Neural progenitor cell (in vitro differentiated cells): Measurements from ENCODE around the gene TBC1D9. TPM values are rescaled to one million over a fixed set of nuclear protein-coding genes. Genes with fewer than 3 reads are reported as not detected.

Source experiments
- DNase-seq: peaks from one replicate; pipeline ENCODE4 v3.0.0-alpha.2; 2016; ENCODE audit warnings: low spot score
- H2AFZ ChIP-seq: fragments of 200-600 bp; sonication (generic); replicated peaks from 2 replicates; pipeline ENCODE4 v1.6.1; 2016; ENCODE audit warnings: antibody characterized with exemption
- H3F3A ChIP-seq: fragments of 200-600 bp; sonication (generic); 2 replicates; pipeline ENCODE4 v1.6.1; 2016; ENCODE audit warnings: antibody characterized with exemption, low read depth
- H3K27ac ChIP-seq: fragments of 200-600 bp; sonication (generic); 2 replicates; pipeline ENCODE4 v1.5.1; 2016; ENCODE audit warnings: mild to moderate bottlenecking
- H3K27me3 ChIP-seq: fragments of 200-600 bp; sonication (generic); 2 replicates; pipeline ENCODE4 v1.6.1; 2016; ENCODE audit warnings: mild to moderate bottlenecking, moderate library complexity
- H3K36me3 ChIP-seq: fragments of 200-600 bp; sonication (generic); 2 replicates; pipeline ENCODE4 v1.5.1; 2016
- H3K4me1 ChIP-seq: fragments of 200-600 bp; sonication (generic); 2 replicates; pipeline ENCODE4 v1.6.1; 2016; ENCODE audit warnings: mixed run types
- H3K4me2 ChIP-seq: fragments of 200-600 bp; sonication (generic); 2 replicates; pipeline ENCODE4 v1.6.1; 2016
- H3K4me3 ChIP-seq: fragments of 200-600 bp; sonication (generic); 2 replicates; pipeline ENCODE4 v1.5.1; 2016
- H3K79me2 ChIP-seq: fragments of 200-600 bp; sonication (generic); 2 replicates; pipeline ENCODE4 v1.6.1; 2016; ENCODE audit warnings: low read depth
- H3K9ac ChIP-seq: fragments of 200-600 bp; sonication (generic); 2 replicates; pipeline ENCODE4 v1.6.1; 2016
- H3K9me3 ChIP-seq: fragments of 200-600 bp; sonication (generic); 2 replicates; pipeline ENCODE4 v1.5.1; 2016; ENCODE audit warnings: low read depth
- H4K20me1 ChIP-seq: fragments of 200-600 bp; sonication (generic); 2 replicates; pipeline ENCODE4 v1.6.1; 2016; ENCODE audit warnings: low read depth
- H3K27ac Mint-ChIP-seq: 3 replicates; pipeline ENCODE4 v1.8.0; 2021; ENCODE audit warnings: mixed read lengths
- H3K27me3 Mint-ChIP-seq: 2 replicates; pipeline ENCODE4 v1.8.0; 2022; ENCODE audit warnings: low read depth, mild to moderate bottlenecking, inconsistent platforms, moderate library complexity, mixed read lengths; ENCODE audit not compliant: insufficient read depth
- H3K36me3 Mint-ChIP-seq: 3 replicates; pipeline ENCODE4 v1.8.0; 2021; ENCODE audit warnings: mixed read lengths
- H3K4me1 Mint-ChIP-seq: 3 replicates; pipeline ENCODE4 v1.8.0; 2021; ENCODE audit warnings: mixed read lengths
- H3K4me3 Mint-ChIP-seq: 3 replicates; pipeline ENCODE4 v1.8.0; 2021; ENCODE audit warnings: mild to moderate bottlenecking, moderate library complexity, mixed read lengths
- H3K9me3 Mint-ChIP-seq: 3 replicates; pipeline ENCODE4 v1.8.0; 2020; ENCODE audit warnings: mixed read lengths
- CTCF ChIP-seq: fragments of 200-600 bp; sonication (generic); IDR thresholded peaks from 2 replicates; pipeline ENCODE4 v1.5.1; 2017; ENCODE audit warnings: antibody characterized with exemption, mild to moderate bottlenecking
- EZH2 ChIP-seq: fragments of 200-600 bp; sonication (generic); IDR thresholded peaks from 2 replicates; pipeline ENCODE4 v1.6.1; 2017; ENCODE audit warnings: antibody characterized with exemption, mild to moderate bottlenecking, moderate library complexity
- EZH2phosphoT487 ChIP-seq: fragments of 200-600 bp; sonication (generic); IDR thresholded peaks from 2 replicates; pipeline ENCODE4 v1.6.1; 2017; ENCODE audit warnings: antibody characterized with exemption
- total RNA-seq: library from RNA; depleted of rRNA; stranded (reverse); fragments of >200 nt; gene quantifications from 2 replicates; pipeline ENCODE4 v1.2.3, GENCODE V29; 2015; ENCODE audit warnings: low replicate concordance

Gene TBC1D9
- total RNA-seq, 1 donor from 2014 or later, result 11.3 TPM

- Mint-ChIP-seq H3K9me3 (peaks cover 2% of the 10 kb centered on the region), H3K36me3 (peaks cover 2% of the 10 kb centered on the region), H3K4me1 (peaks cover 30% of the 10 kb centered on the region)
These were observed 153.5 kb downstream of the TBC1D9 start for GRCh38 chr4:140602714-140603113.

GRCh38 chr4:140600408-140600807 is 155.8 kb downstream of the TBC1D9 start:
- peaks cover 2% of the 10 kb centered on the region for H3K9me3 Mint-ChIP-seq
- no peaks in the 10 kb centered on the region for H3K79me2 ChIP-seq
- H3K4me1 ChIP-seq, result peaks cover 15% of the 10 kb centered on the region

More at GRCh38 chr4:140602714-140603113, 153.5 kb downstream of the TBC1D9 start:
- H3K27me3 ChIP-seq, result no peaks in the 10 kb centered on the region
- DNase-seq, result peak; percentile 32
- Mint-ChIP-seq H3K27ac (peak overlapping the region; percentile 38), H3K4me3 (peak overlapping the region; percentile 2), H3K27me3 (peaks cover 5% of the 10 kb centered on the region)
- H3K9me3 ChIP-seq, result no peaks in the 10 kb centered on the region
- no peaks in the 10 kb centered on the region for H3K36me3 ChIP-seq
- TF ChIP-seq EZH2 (no peak), EZH2phosphoT487 (no peak), CTCF (no peak)
- peak overlapping the region; percentile 45 for H3K4me2 ChIP-seq
- H4K20me1 ChIP-seq, result no peaks in the 10 kb centered on the region
- H3F3A ChIP-seq, result no peaks in the 10 kb centered on the region
- no peak overlapping the region for H3K4me3 ChIP-seq
- peaks cover 15% of the 10 kb centered on the region for H3K4me1 ChIP-seq
- H3K79me2 ChIP-seq, result no peaks in the 10 kb centered on the region
- H2AFZ ChIP-seq, result no peak overlapping the region
- H3K9ac ChIP-seq, result no peak overlapping the region
- H3K27ac ChIP-seq, result no peak overlapping the region

GRCh38 chr4:140595065-140595464 is 161.1 kb downstream of the TBC1D9 start:
- no peaks in the 10 kb centered on the region for H3K4me1 ChIP-seq

More at GRCh38 chr4:140600408-140600807, 155.8 kb downstream of the TBC1D9 start:
- H4K20me1 ChIP-seq, result no peaks in the 10 kb centered on the region
- no peak overlapping the region for H3K4me3 ChIP-seq
- no peaks in the 10 kb centered on the region for H3K36me3 ChIP-seq
- Mint-ChIP-seq H3K4me1 (peaks cover 29% of the 10 kb centered on the region), H3K27ac (peak overlapping the region; percentile 39), H3K36me3 (no peaks in the 10 kb centered on the region), H3K4me3 (no peak overlapping the region), H3K27me3 (peaks cover 5% of the 10 kb centered on the region)
- H3K9me3 ChIP-seq, result no peaks in the 10 kb centered on the region
- H3K27me3 ChIP-seq, result no peaks in the 10 kb centered on the region
- H2AFZ ChIP-seq, result no peak overlapping the region
- H3K27ac ChIP-seq, result no peak overlapping the region
- no peak for TF ChIP-seq CTCF
- no peak for TF ChIP-seq EZH2phosphoT487
- TF ChIP-seq EZH2, result no peak
- H3F3A ChIP-seq, result no peaks in the 10 kb centered on the region
- no peak overlapping the region for H3K9ac ChIP-seq
- H3K4me2 ChIP-seq, result no peak overlapping the region
- DNase-seq, result no peak

More at GRCh38 chr4:140595065-140595464, 161.1 kb downstream of the TBC1D9 start:
- H3F3A ChIP-seq, result no peaks in the 10 kb centered on the region
- no peaks in the 10 kb centered on the region for H3K36me3 ChIP-seq
- H2AFZ ChIP-seq, result no peak overlapping the region
- no peak overlapping the region for H3K4me3 Mint-ChIP-seq
- peaks cover 15% of the 10 kb centered on the region for H3K27me3 ChIP-seq
- peaks cover 2% of the 10 kb centered on the region for H3K9me3 Mint-ChIP-seq
- no peaks in the 10 kb centered on the region for H3K79me2 ChIP-seq
- H4K20me1 ChIP-seq, result no peaks in the 10 kb centered on the region
- no peaks in the 10 kb centered on the region for H3K27me3 Mint-ChIP-seq
- H3K27ac Mint-ChIP-seq, result no peak overlapping the region
- H3K4me2 ChIP-seq, result no peak overlapping the region
- DNase-seq, result peak; percentile 23
- H3K36me3 Mint-ChIP-seq, result no peaks in the 10 kb centered on the region
- H3K9me3 ChIP-seq, result no peaks in the 10 kb centered on the region
- H3K4me3 ChIP-seq, result no peak overlapping the region
- H3K4me1 Mint-ChIP-seq, result no peaks in the 10 kb centered on the region
- no peak overlapping the region for H3K27ac ChIP-seq
- H3K9ac ChIP-seq, result no peak overlapping the region
- peak; percentile 64 for TF ChIP-seq CTCF
- no peak for TF ChIP-seq EZH2
